K562 (cell line): ENCODE data around the gene FTH1. TPM values are rescaled to one million over a fixed set of nuclear protein-coding genes. Genes with fewer than 3 reads are reported as not detected.
A peak's percentile ranks its signal among the peaks of the same experiment; 100 is the strongest.

ENCODE experiments used
- BCLAF1 ChIP-seq, 2 experiments: fragments of 450-650 bp in 1 of 2; IDR thresholded peaks; 2 replicates each; pipeline ENCODE4 v1.6.1; 2011 to 2017; ENCODE audit warnings: low read depth in 2 of 2, antibody characterized with exemption in 1 of 2, borderline replicate concordance in 1 of 2, low read length in 1 of 2, mild to moderate bottlenecking in 1 of 2, mixed read lengths in 1 of 2; ENCODE audit not compliant: control insufficient read depth in 1 of 2
- BRCA1 ChIP-seq, 2 experiments: fragments of 450-650 bp in 1 of 2; sonication (generic) in 1 of 2; formaldehyde crosslinking in 1 of 2; IDR thresholded peaks; 2 replicates each; pipeline versions ENCODE4 v1.5.0 to v1.6.1; 2017 to 2020; ENCODE audit warnings: mild to moderate bottlenecking in 1 of 2, missing genetic modification reagents in 1 of 2
- CCAR2 ChIP-seq: fragments of 200-400 bp; formaldehyde crosslinking; IDR thresholded peaks from 2 replicates; pipeline ENCODE4 v1.6.1; 2017; ENCODE audit warnings: mild to moderate bottlenecking, low read depth, low read length
- FOXK1 ChIP-seq: sonication (generic); formaldehyde crosslinking; IDR thresholded peaks from 2 replicates; pipeline ENCODE4 v1.8.0; 2022; ENCODE audit warnings: missing genetic modification reagents, mild to moderate bottlenecking, borderline replicate concordance
- KAT8 ChIP-seq: fragments of 450-650 bp; IDR thresholded peaks from 2 replicates; pipeline ENCODE4 v1.6.1; 2016; ENCODE audit warnings: low read depth, mild to moderate bottlenecking
- LEF1 ChIP-seq: fragments of 450-650 bp; IDR thresholded peaks from 2 replicates; pipeline ENCODE4 v1.6.1; 2016; ENCODE audit warnings: mild to moderate bottlenecking
- MEF2D ChIP-seq: conservative IDR thresholded peaks from 2 replicates; pipeline ENCODE4 v1.6.1; 2016; ENCODE audit warnings: low read depth, missing genetic modification characterization, missing compliant biosample characterization
- PPARD ChIP-seq: fragments of 250-450 bp; sonication (Bioruptor Pico); IDR thresholded peaks from 2 replicates; pipeline ENCODE4 v1.8.0; 2022; ENCODE audit warnings: inconsistent platforms, mild to moderate bottlenecking, moderate library complexity
- TCF15 ChIP-seq: fragments of 250-450 bp; sonication (Bioruptor Pico); IDR thresholded peaks from 2 replicates; pipeline ENCODE4 v1.8.0; 2022; ENCODE audit warnings: moderate library complexity, mild to moderate bottlenecking, inconsistent platforms
- TEAD1 ChIP-seq, 2 experiments: fragments of 450-650 bp in 1 of 2; sonication (generic) in 1 of 2; formaldehyde crosslinking; IDR thresholded peaks; 2 replicates each; pipeline versions ENCODE4 v1.4.0 to v1.8.0; 2020 to 2022; ENCODE audit warnings: mild to moderate bottlenecking in 2 of 2, missing genetic modification reagents in 1 of 2
- ZNF436 ChIP-seq: fragments of 250-450, 450-650 bp; sonication (Bioruptor Pico); formaldehyde crosslinking; IDR thresholded peaks from 2 replicates; pipeline ENCODE4 v1.7.0; 2020; ENCODE audit warnings: mild to moderate bottlenecking
- ZNF695 ChIP-seq: fragments of 450-650 bp; formaldehyde crosslinking; IDR thresholded peaks from 2 replicates; pipeline ENCODE4 v1.4.0; 2020; ENCODE audit warnings: mild to moderate bottlenecking, moderate library complexity
- ZZZ3 ChIP-seq: fragments of 450-650 bp; IDR thresholded peaks from 2 replicates; pipeline ENCODE4 v1.6.1; 2016; ENCODE audit warnings: antibody characterized with exemption, mild to moderate bottlenecking, moderate library complexity
- polyA plus RNA-seq, 8 experiments: library from polyadenylated mRNA; depleted of rRNA in 4 of 8; stranded (reverse) in 5 of 8; unstranded in 3 of 8; fragments of >200 nt; fragmentation: Nextera tagmentation in 2 of 8; fragmentation: Illumina TruSeq in 1 of 8; extraction: Ambion mirVana in 2 of 8; extraction: Trizol in 1 of 8; gene quantifications; 2 replicates each; pipeline versions ENCODE4 v1.2.1 to v1.2.3, GENCODE V29; 2011 to 2014; ENCODE audit warnings: inconsistent platforms in 1 of 8, missing spikeins in 1 of 8
- total RNA-seq, 7 experiments: library from RNA; depleted of rRNA in 6 of 7; stranded (reverse); fragments of >200 nt in 6 of 7; fragmentation: Illumina TruSeq in 2 of 7; extraction: Trizol in 2 of 7; gene quantifications; 2 replicates each; pipeline versions ENCODE4 v1.2.1 to v1.2.3, GENCODE V29; 2011 to 2021; ENCODE audit warnings: low replicate concordance in 1 of 7
- TF ChIP-seq, protein P1 (sequence below), 2 experiments: IDR thresholded peaks; 2 replicates each; pipeline ENCODE4 v1.6.1; 2012; ENCODE audit warnings: improper control_type of control experiment in 2 of 2, low read depth in 2 of 2, low read length in 2 of 2, borderline replicate concordance in 1 of 2
- TF ChIP-seq, protein P2 (sequence below): sonication (generic); formaldehyde crosslinking; IDR thresholded peaks from 2 replicates; pipeline ENCODE4 v1.8.1; 2022; ENCODE audit warnings: missing genetic modification reagents
- TF ChIP-seq, protein P3 (sequence below): fragments of 150-350 bp; conservative IDR thresholded peaks from 2 replicates; pipeline ENCODE4 v1.6.1; 2014; ENCODE audit warnings: low read length

FTH1 gene
- total and polyA plus RNA-seq, 9 of the 15 experiments (the other 6 are each of a cell fraction or from before 2014, with no cell fraction given) = 370 to 3,146 (median 802) TPM

- TF ChIP-seq, protein P1, sequence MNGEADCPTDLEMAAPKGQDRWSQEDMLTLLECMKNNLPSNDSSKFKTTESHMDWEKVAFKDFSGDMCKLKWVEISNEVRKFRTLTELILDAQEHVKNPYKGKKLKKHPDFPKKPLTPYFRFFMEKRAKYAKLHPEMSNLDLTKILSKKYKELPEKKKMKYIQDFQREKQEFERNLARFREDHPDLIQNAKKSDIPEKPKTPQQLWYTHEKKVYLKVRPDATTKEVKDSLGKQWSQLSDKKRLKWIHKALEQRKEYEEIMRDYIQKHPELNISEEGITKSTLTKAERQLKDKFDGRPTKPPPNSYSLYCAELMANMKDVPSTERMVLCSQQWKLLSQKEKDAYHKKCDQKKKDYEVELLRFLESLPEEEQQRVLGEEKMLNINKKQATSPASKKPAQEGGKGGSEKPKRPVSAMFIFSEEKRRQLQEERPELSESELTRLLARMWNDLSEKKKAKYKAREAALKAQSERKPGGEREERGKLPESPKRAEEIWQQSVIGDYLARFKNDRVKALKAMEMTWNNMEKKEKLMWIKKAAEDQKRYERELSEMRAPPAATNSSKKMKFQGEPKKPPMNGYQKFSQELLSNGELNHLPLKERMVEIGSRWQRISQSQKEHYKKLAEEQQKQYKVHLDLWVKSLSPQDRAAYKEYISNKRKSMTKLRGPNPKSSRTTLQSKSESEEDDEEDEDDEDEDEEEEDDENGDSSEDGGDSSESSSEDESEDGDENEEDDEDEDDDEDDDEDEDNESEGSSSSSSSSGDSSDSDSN (IDR thresholded peaks at IDR 0.05; ENCODE audit: borderline replicate concordance in 1 of 2, low read depth in 2 of 2, low read length in 2 of 2) = no peak
- TF ChIP-seq FOXK1 (CRISPR knock-in tag) = no peak
- TF ChIP-seq BRCA1 (IDR thresholded peaks at IDR 0.05) = no peak
- no peak for TF ChIP-seq BRCA1 (CRISPR knock-in tag; IDR thresholded peaks at IDR 0.05)
- TF ChIP-seq, protein P2, sequence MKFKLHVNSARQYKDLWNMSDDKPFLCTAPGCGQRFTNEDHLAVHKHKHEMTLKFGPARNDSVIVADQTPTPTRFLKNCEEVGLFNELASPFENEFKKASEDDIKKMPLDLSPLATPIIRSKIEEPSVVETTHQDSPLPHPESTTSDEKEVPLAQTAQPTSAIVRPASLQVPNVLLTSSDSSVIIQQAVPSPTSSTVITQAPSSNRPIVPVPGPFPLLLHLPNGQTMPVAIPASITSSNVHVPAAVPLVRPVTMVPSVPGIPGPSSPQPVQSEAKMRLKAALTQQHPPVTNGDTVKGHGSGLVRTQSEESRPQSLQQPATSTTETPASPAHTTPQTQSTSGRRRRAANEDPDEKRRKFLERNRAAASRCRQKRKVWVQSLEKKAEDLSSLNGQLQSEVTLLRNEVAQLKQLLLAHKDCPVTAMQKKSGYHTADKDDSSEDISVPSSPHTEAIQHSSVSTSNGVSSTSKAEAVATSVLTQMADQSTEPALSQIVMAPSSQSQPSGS = no peak
- TF ChIP-seq MEF2D (tag) = peak; percentile 70
- TF ChIP-seq, protein P3, sequence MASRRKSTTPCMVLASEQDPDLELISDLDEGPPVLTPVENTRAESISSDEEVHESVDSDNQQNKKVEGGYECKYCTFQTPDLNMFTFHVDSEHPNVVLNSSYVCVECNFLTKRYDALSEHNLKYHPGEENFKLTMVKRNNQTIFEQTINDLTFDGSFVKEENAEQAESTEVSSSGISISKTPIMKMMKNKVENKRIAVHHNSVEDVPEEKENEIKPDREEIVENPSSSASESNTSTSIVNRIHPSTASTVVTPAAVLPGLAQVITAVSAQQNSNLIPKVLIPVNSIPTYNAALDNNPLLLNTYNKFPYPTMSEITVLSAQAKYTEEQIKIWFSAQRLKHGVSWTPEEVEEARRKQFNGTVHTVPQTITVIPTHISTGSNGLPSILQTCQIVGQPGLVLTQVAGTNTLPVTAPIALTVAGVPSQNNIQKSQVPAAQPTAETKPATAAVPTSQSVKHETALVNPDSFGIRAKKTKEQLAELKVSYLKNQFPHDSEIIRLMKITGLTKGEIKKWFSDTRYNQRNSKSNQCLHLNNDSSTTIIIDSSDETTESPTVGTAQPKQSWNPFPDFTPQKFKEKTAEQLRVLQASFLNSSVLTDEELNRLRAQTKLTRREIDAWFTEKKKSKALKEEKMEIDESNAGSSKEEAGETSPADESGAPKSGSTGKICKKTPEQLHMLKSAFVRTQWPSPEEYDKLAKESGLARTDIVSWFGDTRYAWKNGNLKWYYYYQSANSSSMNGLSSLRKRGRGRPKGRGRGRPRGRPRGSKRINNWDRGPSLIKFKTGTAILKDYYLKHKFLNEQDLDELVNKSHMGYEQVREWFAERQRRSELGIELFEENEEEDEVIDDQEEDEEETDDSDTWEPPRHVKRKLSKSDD = no peak
- TF ChIP-seq ZZZ3 = no peak
- TF ChIP-seq ZNF695 = no peak
- 0 out of 2 replicates have a peak, but pooled peaks have one; percentile 58 for TF ChIP-seq TCF15 (CRISPR knock-in tag)
- 0 out of 2 replicates have a peak, but pooled peaks have one; percentile 38 for TF ChIP-seq ZNF436 (CRISPR knock-in tag)
- peak; percentile 93 for TF ChIP-seq LEF1
- TF ChIP-seq TEAD1 (CRISPR knock-in tag; IDR thresholded peaks at IDR 0.05) = peak; percentile 69 to 78
- no peak for TF ChIP-seq CCAR2
- peak in 1 of 2 experiments; percentile 77; a peak in 1 of 4 replicates for TF ChIP-seq BCLAF1 (IDR thresholded peaks at IDR 0.05; ENCODE audit: borderline replicate concordance in 1 of 2, control insufficient read depth in 1 of 2, low read depth in 2 of 2, low read length in 1 of 2)
- no peak for TF ChIP-seq KAT8
- TF ChIP-seq PPARD (CRISPR knock-in tag) = no peak
Measured at GRCh38 chr11:61971248-61972111, 4.0 kb upstream of the FTH1 start (continued).
